Activated T-helper 1 cell treated with anti-CD3 and anti-CD28 coated beads, Interleukin-2, amount 50 U/mL, for 16 hours (primary cell): ENCODE results near the gene LBH.

Experiments used
- DNase-seq, 2 donors: peaks; one replicate each; pipeline ENCODE4 v3.0.0-alpha.2; 2020; ENCODE audit warnings: low read depth in 1 of 2, low spot score in 1 of 2

Gene LBH

GRCh38 chr2:30300456-30301221 is 69.3 kb downstream of the LBH start:
- DNase-seq: no peak

GRCh38 chr2:30301551-30301950 is 70.2 kb downstream of the LBH start:
- no peak for DNase-seq

GRCh38 chr2:30302566-30302965 is 71.2 kb downstream of the LBH start:
- no peak for DNase-seq

GRCh38 chr2:30303095-30303494 is 71.8 kb downstream of the LBH start:
- DNase-seq: no peak

GRCh38 chr2:30305235-30305634 is 73.9 kb downstream of the LBH start:
- no peak for DNase-seq

- DNase-seq: no peak
Measured at GRCh38 chr2:30306522-30306921, 75.2 kb downstream of the LBH start.

GRCh38 chr2:30308280-30308679 is 76.9 kb downstream of the LBH start:
- DNase-seq: no peak
